ENCODE data around the gene PPFIA3.

The PPFIA3 gene

GRCh38 chr19:49092686-49093085, 26.7 kb upstream of the PPFIA3 start:
- no peak for DNase-seq
- TF ChIP-seq POLR2A (IDR thresholded peaks at IDR 0.05; ENCODE audit: low read length) (no peak), GATA1 (IDR thresholded peaks at IDR 0.05; ENCODE audit: low read depth, low read length) (no peak)

GRCh38 chr19:49094505-49095482, 24.6 kb upstream of the PPFIA3 start:
- DNase-seq: no peak
- TF ChIP-seq POLR2A (IDR thresholded peaks at IDR 0.05; ENCODE audit: low read length): no peak
- TF ChIP-seq GATA1 (IDR thresholded peaks at IDR 0.05; ENCODE audit: low read depth, low read length): no peak

DNA sequence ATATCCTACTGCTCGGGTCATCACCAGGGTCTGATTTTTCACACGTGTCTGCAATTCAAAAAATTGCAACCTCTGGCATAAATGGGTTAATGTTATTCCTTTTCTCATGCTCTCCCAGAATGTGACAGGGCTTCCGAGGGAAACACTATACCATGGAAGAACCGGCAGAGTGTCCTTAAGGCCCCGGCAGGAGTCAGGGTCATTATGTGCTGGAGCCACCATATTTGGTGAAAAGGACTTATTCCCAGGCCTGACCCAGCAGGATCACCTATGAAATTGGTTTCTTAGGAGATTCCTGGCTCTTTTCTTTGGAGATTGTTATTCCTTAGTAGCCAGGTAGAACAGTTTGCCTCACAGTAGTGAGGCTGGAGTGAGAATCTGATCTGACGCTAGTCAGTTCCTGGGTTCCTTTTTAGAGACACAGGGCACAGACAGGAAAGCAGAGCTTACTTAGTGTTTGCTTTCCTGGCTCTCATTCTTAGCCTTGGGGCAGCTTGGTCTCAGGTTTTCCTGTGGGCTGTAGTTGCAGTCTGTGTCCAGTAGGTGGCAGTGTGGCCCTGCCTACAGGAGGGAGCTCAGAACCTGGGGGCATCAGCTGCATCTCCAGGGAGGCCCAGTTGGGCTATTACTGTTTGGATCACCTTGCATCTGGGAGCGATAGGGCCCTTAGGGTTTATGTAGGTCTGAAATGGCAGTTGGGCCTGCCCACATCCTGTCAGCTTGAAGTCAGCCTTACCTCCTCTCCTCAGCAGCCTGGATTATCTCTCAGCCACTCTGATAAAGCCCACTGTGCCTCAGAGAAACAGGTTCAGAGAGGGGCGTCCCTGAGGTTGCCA, 21.7 kb upstream of the PPFIA3 start:
- peak; percentile 77 to 89 for DNase-seq
- no peak for TF ChIP-seq GATA1 (IDR thresholded peaks at IDR 0.05; ENCODE audit: low read depth, low read length)
- TF ChIP-seq POLR2A (IDR thresholded peaks at IDR 0.05; ENCODE audit: low read length): no peak

DNA sequence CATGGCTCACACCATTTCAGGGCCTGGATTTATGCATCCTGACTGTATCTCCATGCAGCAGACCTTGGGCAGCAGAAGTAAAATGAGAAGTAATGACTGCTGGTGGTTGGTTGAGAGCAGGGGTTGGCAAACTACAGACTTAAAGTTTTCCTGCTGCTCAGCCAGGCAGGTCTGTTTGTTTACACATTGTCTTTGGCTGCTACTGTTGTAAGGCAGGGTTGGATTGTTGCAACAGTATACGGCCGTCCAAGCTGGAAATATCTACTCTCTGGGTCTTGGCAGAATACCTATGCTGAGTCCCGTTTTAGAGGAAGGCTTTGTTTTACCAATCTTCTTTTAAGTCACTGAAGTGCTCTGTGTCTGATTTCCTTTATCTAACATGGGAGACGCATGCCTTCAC, 20.5 kb upstream of the PPFIA3 start:
- TF ChIP-seq GATA1 (IDR thresholded peaks at IDR 0.05; ENCODE audit: low read depth, low read length) (no peak), POLR2A (IDR thresholded peaks at IDR 0.05; ENCODE audit: low read length) (no peak)
- DNase-seq: no peak

DNA sequence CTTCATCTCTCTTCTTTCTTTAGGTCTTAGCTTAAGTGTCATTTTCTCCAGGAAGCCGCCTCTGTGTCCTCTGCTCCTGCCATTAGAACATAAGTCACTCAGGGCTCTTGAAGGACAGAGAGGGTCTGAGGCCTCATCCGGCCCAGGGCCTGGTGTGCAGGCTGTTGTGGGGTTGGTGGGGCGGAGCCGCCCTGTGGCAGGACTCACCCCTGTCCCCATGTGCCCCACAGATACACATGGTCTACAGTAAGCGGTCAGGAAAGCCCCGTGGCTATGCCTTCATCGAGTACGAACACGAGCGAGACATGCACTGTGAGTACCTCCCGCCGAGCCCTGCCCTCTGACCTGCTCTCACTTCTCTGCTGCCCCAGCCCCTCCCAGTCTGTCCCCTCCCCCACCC, 18.2 kb upstream of the PPFIA3 start:
- no peak for TF ChIP-seq POLR2A (IDR thresholded peaks at IDR 0.05; ENCODE audit: low read length)
- no peak for TF ChIP-seq GATA1 (IDR thresholded peaks at IDR 0.05; ENCODE audit: low read depth, low read length)
- DNase-seq: no peak

DNA sequence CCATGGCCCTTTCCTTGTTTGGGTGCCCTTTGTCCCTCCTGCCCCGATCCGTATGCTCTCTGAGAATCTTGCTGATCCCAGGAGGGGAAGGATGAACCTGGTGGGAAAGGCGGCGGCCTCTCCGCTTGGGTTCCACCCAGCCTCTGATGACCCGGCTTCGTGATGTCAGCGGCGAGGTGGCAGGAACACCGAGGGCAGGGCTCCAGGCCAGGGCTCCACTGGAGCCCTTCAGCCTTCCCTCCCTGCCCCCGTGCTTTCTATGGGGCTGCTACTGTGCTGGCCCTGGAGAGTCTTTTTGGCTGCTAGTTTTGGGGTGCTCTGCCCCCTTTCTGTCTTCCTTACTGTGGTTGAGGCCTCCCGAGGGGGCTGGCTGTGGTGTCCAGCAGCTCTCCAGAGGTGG, 17.0 kb upstream of the PPFIA3 start:
- no peak for DNase-seq
- no peak for TF ChIP-seq POLR2A (IDR thresholded peaks at IDR 0.05; ENCODE audit: low read length)
- no peak for TF ChIP-seq GATA1 (IDR thresholded peaks at IDR 0.05; ENCODE audit: low read depth, low read length)

DNA sequence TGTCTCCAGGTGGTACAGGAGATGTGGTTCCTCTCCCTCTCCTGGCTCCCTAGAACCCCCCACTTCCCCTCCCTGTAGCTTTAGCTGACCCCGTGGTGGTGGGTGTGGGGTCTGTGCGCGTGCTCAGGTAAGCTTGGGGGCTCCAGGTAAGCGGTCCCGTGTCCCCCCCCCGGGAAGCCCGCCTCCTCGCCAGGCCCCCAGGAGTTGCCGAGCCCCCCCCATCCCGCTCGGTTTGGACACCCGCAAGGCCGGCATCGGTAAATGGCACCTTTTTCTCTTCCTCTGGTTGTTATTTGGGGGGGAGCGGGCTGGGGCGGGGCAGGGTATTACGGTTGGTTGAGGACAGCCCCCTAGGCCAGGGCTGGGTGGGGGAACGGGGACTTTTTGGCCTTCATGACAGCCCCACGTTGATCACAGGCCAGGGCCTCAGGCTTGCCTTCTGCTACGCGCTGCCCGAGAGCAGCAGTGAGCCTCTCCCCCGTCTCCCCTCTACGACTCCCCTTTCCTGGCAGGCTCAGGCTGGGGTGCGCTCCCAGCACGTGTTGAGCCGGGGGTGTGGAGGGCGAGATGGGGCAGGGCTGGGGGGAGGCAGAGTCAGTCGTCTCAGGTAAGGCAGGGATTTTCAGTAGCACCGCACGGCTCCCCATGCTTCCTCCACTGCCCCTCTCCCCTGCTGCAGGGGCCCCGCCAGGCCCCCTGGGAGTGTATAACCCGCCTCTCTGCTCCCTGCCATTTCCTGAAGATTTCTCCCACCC, 15.8 kb upstream of the PPFIA3 start:
- no peak for TF ChIP-seq GATA1 (IDR thresholded peaks at IDR 0.05; ENCODE audit: low read depth, low read length)
- no peak for TF ChIP-seq POLR2A (IDR thresholded peaks at IDR 0.05; ENCODE audit: low read length)
- no peak for DNase-seq

DNA sequence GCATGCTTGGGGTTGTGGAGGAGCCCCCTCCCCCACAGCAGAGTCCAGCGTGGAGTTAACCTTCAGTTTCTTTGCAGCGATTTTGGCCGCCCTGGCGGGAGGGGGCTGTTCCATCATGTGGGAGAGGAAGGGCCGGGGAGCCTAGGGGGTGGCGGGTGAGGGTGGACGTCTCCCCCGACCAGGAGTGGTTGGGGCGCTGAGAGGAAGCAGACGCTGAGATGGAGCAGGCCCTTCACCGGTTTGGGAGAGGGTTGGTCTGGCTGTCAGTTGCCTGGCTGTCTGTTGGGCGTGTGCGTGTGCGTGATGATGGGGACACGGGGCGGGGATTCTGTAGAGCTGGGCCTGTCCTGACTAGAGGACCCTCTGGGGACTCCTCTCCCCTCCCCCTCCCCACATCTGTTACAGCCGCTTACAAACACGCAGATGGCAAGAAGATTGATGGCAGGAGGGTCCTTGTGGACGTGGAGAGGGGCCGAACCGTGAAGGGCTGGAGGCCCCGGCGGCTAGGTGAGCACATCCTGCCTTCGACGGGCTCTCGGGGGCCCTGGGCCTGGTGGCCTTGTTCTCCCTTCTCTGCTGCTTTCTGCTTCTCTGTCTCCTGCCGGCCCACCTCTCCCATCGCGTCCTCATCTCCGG, 15.0 kb upstream of the PPFIA3 start:
- DNase-seq: no peak
- TF ChIP-seq GATA1 (IDR thresholded peaks at IDR 0.05; ENCODE audit: low read depth, low read length): no peak
- no peak for TF ChIP-seq POLR2A (IDR thresholded peaks at IDR 0.05; ENCODE audit: low read length)

DNA sequence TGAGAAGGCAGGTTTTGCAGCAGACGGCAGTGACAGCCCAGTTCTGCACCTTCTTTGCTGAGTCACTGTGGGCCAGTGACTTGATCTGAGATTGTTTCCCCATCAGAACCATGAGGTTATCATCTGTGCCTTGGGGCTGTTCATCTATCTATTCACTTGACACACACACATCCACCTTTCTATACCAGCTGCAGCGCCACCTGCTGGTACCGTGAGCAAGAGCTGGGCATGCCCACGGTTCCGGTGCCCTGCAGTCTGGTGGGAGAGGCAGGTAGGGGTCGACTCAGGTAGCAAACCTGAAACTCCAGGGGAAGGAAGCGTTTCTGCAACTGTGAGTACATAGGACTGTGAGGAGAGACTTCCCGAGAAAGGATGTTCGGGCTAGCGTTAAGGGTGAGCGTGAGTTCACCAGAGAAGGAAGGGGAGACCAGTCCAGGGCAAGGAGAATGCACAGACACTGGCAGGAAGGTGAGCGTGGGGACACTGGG, 12.7 kb upstream of the PPFIA3 start:
- TF ChIP-seq GATA1 (IDR thresholded peaks at IDR 0.05; ENCODE audit: low read depth, low read length) (no peak), POLR2A (IDR thresholded peaks at IDR 0.05; ENCODE audit: low read length) (no peak)
- peak; percentile 74 to 82 for DNase-seq

- no peak for TF ChIP-seq GATA1 (IDR thresholded peaks at IDR 0.05; ENCODE audit: low read depth, low read length)
- TF ChIP-seq POLR2A (IDR thresholded peaks at IDR 0.05; ENCODE audit: low read length): no peak
- no peak for DNase-seq
Measured at GRCh38 chr19:49107625-49108459, 11.5 kb upstream of the PPFIA3 start.

DNA sequence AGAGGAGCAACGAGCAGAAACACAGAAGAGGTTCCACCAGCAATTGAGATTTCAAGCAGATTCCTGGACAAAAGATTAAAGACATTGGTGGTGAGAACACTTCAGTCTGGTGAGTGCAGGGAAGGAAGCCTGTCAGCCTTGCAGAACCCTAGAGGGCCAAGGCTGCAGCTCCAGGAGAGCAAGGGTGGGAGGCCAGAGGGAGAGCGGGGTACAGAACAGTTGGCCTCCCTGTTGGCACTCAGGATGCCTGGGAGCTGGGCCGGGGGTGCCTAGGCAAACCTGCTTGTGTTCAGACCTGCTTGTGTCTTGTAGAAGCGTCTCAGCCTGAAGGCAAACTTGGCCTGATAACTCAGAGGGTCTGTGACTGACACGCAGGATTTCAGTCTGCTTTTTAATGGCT, 10.3 kb upstream of the PPFIA3 start:
- DNase-seq: no peak
- TF ChIP-seq POLR2A (IDR thresholded peaks at IDR 0.05; ENCODE audit: low read length) (no peak), GATA1 (IDR thresholded peaks at IDR 0.05; ENCODE audit: low read depth, low read length) (no peak)

- DNase-seq: no peak
- no peak for TF ChIP-seq GATA1 (IDR thresholded peaks at IDR 0.05; ENCODE audit: low read depth, low read length)
- TF ChIP-seq POLR2A (IDR thresholded peaks at IDR 0.05; ENCODE audit: low read length): no peak
Measured at GRCh38 chr19:49109569-49110233, 9.6 kb upstream of the PPFIA3 start.
